OCI-LY1 (cell line): Measurements from ENCODE around the gene TRNP1.

Experiments
- H2AFZ ChIP-seq: fragments of 200-600 bp; sonication (generic), shearing (Covaris generic); 2 replicates; pipeline ENCODE4 v1.6.0; 2014; ENCODE audit warnings: antibody characterized with exemption, mild to moderate bottlenecking, low read length
- H3F3A ChIP-seq: fragments of 200-600 bp; sonication (generic), shearing (Covaris generic); 2 replicates; pipeline ENCODE4 v1.6.0; 2014; ENCODE audit warnings: mild to moderate bottlenecking, antibody characterized with exemption, low read length, moderate library complexity; ENCODE audit not compliant: insufficient read depth
- H3K27ac ChIP-seq: fragments of 200-600 bp; sonication (generic); 2 replicates; pipeline ENCODE4 v1.5.1; 2014; ENCODE audit warnings: low read length, mixed run types, mild to moderate bottlenecking, low read depth; ENCODE audit not compliant: poor library complexity, severe bottlenecking
- H3K27me3 ChIP-seq: fragments of 200-600 bp; sonication (generic); 2 replicates; pipeline ENCODE4 v1.6.0; 2014; ENCODE audit warnings: antibody characterized with exemption, mild to moderate bottlenecking, low read length, moderate library complexity; ENCODE audit not compliant: insufficient read depth
- H3K36me3 ChIP-seq: fragments of 200-600 bp; sonication (generic); 2 replicates; pipeline ENCODE4 v1.6.1; 2014; ENCODE audit warnings: mild to moderate bottlenecking, antibody characterized with exemption, low read length, moderate library complexity, mixed read lengths; ENCODE audit not compliant: insufficient read depth
- H3K4me1 ChIP-seq: fragments of 200-600 bp; sonication (generic); 2 replicates; pipeline ENCODE4 v1.5.1; 2014; ENCODE audit warnings: mild to moderate bottlenecking, low read length, moderate library complexity; ENCODE audit not compliant: insufficient read depth, severe bottlenecking
- H3K4me2 ChIP-seq: fragments of 200-600 bp; sonication (generic), shearing (Covaris generic); 2 replicates; pipeline ENCODE4 v1.6.1; 2014; ENCODE audit warnings: low read length
- H3K4me3 ChIP-seq: fragments of 200-600 bp; sonication (generic); 2 replicates; pipeline ENCODE4 v1.5.1; 2014; ENCODE audit warnings: low read length, low read depth, mild to moderate bottlenecking, mixed read lengths; ENCODE audit not compliant: poor library complexity, severe bottlenecking
- H3K79me2 ChIP-seq: fragments of 200-600 bp; shearing (Covaris generic); 2 replicates; pipeline ENCODE4 v1.6.1; 2016; ENCODE audit warnings: mixed run types, low read length, mixed read lengths; ENCODE audit not compliant: insufficient read depth
- H3K9ac ChIP-seq: fragments of 200-600 bp; sonication (generic), shearing (Covaris generic); 2 replicates; pipeline ENCODE4 v1.6.1; 2014; ENCODE audit warnings: mild to moderate bottlenecking, low read length, mixed read lengths
- H3K9me2 ChIP-seq: fragments of 200-600 bp; sonication (generic), shearing (Covaris generic); 2 replicates; pipeline ENCODE4 v1.6.1; 2014; ENCODE audit warnings: low read depth, mild to moderate bottlenecking, low read length, mixed read lengths
- H3K9me3 ChIP-seq: fragments of 200-600 bp; shearing (Covaris generic); 2 replicates; pipeline ENCODE4 v1.6.1; 2014; ENCODE audit warnings: low read length, mixed read lengths
- H4K20me1 ChIP-seq: fragments of 200-600 bp; sonication (generic), shearing (Covaris generic); 2 replicates; pipeline ENCODE4 v1.6.0; 2016; ENCODE audit warnings: mild to moderate bottlenecking, low read length; ENCODE audit not compliant: insufficient read depth
- EZH2 ChIP-seq: fragments of 200-600 bp; sonication (generic), shearing (Covaris generic); IDR thresholded peaks from 2 replicates; pipeline ENCODE4 v1.8.0; 2017; ENCODE audit warnings: borderline replicate concordance, mixed run types, mild to moderate bottlenecking, antibody characterized with exemption, low read length, moderate library complexity, mixed read lengths
- TF ChIP-seq, protein P1 (sequence below): fragments of 200-600 bp; sonication (generic), shearing (Covaris generic); IDR thresholded peaks from 2 replicates; pipeline ENCODE4 v1.5.1; 2017; ENCODE audit warnings: mild to moderate bottlenecking, antibody characterized with exemption, low read length, moderate library complexity, mixed read lengths

Gene TRNP1

GRCh38 chr1:27036718-27037117 lies 43.2 kb downstream of the TRNP1 start:
- TF ChIP-seq, protein P1, sequence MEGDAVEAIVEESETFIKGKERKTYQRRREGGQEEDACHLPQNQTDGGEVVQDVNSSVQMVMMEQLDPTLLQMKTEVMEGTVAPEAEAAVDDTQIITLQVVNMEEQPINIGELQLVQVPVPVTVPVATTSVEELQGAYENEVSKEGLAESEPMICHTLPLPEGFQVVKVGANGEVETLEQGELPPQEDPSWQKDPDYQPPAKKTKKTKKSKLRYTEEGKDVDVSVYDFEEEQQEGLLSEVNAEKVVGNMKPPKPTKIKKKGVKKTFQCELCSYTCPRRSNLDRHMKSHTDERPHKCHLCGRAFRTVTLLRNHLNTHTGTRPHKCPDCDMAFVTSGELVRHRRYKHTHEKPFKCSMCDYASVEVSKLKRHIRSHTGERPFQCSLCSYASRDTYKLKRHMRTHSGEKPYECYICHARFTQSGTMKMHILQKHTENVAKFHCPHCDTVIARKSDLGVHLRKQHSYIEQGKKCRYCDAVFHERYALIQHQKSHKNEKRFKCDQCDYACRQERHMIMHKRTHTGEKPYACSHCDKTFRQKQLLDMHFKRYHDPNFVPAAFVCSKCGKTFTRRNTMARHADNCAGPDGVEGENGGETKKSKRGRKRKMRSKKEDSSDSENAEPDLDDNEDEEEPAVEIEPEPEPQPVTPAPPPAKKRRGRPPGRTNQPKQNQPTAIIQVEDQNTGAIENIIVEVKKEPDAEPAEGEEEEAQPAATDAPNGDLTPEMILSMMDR = no peak
- TF ChIP-seq EZH2 = no peak
- H3K79me2 ChIP-seq = no peaks in the 10 kb centered on the region
- H2AFZ ChIP-seq = no peak overlapping the region
- H4K20me1 ChIP-seq = no peaks in the 10 kb centered on the region
- H3K27ac ChIP-seq = no peak overlapping the region
- no peak overlapping the region for H3K9ac ChIP-seq
- H3K9me2 ChIP-seq = no peaks in the 10 kb centered on the region
- no peak overlapping the region for H3K4me3 ChIP-seq
- no peaks in the 10 kb centered on the region for H3K4me1 ChIP-seq
- no peaks in the 10 kb centered on the region for H3K9me3 ChIP-seq
- H3K27me3 ChIP-seq = peaks cover 11% of the 10 kb centered on the region
- H3K36me3 ChIP-seq = no peaks in the 10 kb centered on the region
- no peaks in the 10 kb centered on the region for H3F3A ChIP-seq
- no peak overlapping the region for H3K4me2 ChIP-seq

GRCh38 chr1:27037518-27037917 lies 44.0 kb downstream of the TRNP1 start:
- Histone ChIP-seq H2AFZ (no peak overlapping the region), H3F3A (no peaks in the 10 kb centered on the region), H4K20me1 (no peaks in the 10 kb centered on the region), H3K4me3 (no peak overlapping the region), H3K79me2 (no peaks in the 10 kb centered on the region), H3K27me3 (peaks cover 9% of the 10 kb centered on the region; the same call in 1 of the 2 replicates), H3K9ac (no peak overlapping the region), H3K4me1 (no peaks in the 10 kb centered on the region), H3K27ac (no peak overlapping the region), H3K9me2 (no peaks in the 10 kb centered on the region), H3K4me2 (no peak overlapping the region), H3K9me3 (no peaks in the 10 kb centered on the region), H3K36me3 (no peaks in the 10 kb centered on the region)
- TF ChIP-seq, protein P1 = no peak
- no peak for TF ChIP-seq EZH2

GRCh38 chr1:27038020-27038419 lies 44.5 kb downstream of the TRNP1 start:
- Histone ChIP-seq H3K9me2 (no peaks in the 10 kb centered on the region), H3K9ac (no peak overlapping the region), H4K20me1 (no peaks in the 10 kb centered on the region), H3K4me2 (no peak overlapping the region), H3K4me3 (no peak overlapping the region), H2AFZ (no peak overlapping the region), H3K27ac (no peak overlapping the region), H3K4me1 (no peaks in the 10 kb centered on the region), H3K36me3 (no peaks in the 10 kb centered on the region), H3F3A (no peaks in the 10 kb centered on the region), H3K79me2 (no peaks in the 10 kb centered on the region), H3K9me3 (no peaks in the 10 kb centered on the region), H3K27me3 (peaks cover 9% of the 10 kb centered on the region; the same call in 1 of the 2 replicates)
- TF ChIP-seq EZH2 = no peak
- TF ChIP-seq, protein P1 = no peak
